K562 (cell line): ENCODE data around the gene RABL3. TPM values are rescaled to one million over a fixed set of nuclear protein-coding genes. Genes with fewer than 3 reads are reported as not detected.

Experiments
- ATAC-seq: fragments of 200-7000 bp; cut with Tn5 transposase; 3 replicates; pipeline ENCODE4 v1.9.1; 2020; ENCODE audit warnings: moderate library complexity
- BruUV-seq: library from RNA; stranded (reverse); fragments of 400-500 nt; replicated peaks from 2 replicates; lab custom pipeline; 2021; lab: Mats Ljungman, UMichigan
- CTCF ChIA-PET: fragments of 300-600 bp; formaldehyde crosslinking; extraction: SDS; loops from one replicate; lab custom pipeline; 2021; ENCODE audit warnings: low intra/inter-chr PET ratio; lab: Yijun Ruan, JAX
- POLR2A ChIA-PET: fragments of 300-600, 350-650 bp; sonication (Branson Sonifier 250); formaldehyde crosslinking; extraction: SDS; loops from one replicate; lab custom pipeline; 2021; ENCODE audit warnings: antibody characterized with exemption, inconsistent platforms; lab: Yijun Ruan, JAX
- DNase-seq, 4 experiments: peaks; one replicate each; pipeline versions ENCODE4 v3.0.0 to v3.0.0-alpha.2; 2011 to 2018; ENCODE audit warnings: low spot score in 3 of 4, mixed read lengths in 3 of 4; ENCODE audit errors: extremely low read depth in 1 of 4
- FAIRE-seq: peaks from 2 replicates; lab custom pipeline; 2011; peaks lifted over from hg19 to GRCh38; lab: Jason Lieb, UNC
- H2AFZ ChIP-seq: 2 replicates; pipeline ENCODE4 v1.6.0; 2011; ENCODE audit warnings: low read depth, low read length, control low read depth, inconsistent platforms
- H3K27ac ChIP-seq: fragments of 200-600 bp; 3 replicates; pipeline ENCODE4 v1.8.0; 2011; ENCODE audit warnings: low read depth, mild to moderate bottlenecking, control low read depth, inconsistent platforms, low read length, moderate library complexity, mixed read lengths; ENCODE audit errors: extremely low read depth
- H3K27me3 ChIP-seq, 2 experiments: fragments of 300-600 bp in 1 of 2; 2 replicates in 1 of 2; 3 replicates in 1 of 2; pipeline versions ENCODE4 v1.6.0 to v1.8.0; 2011; ENCODE audit warnings: inconsistent platforms in 2 of 2, low read length in 2 of 2, mild to moderate bottlenecking in 1 of 2, mixed read lengths in 1 of 2, moderate library complexity in 1 of 2; ENCODE audit not compliant: control insufficient read depth in 2 of 2, insufficient read depth in 2 of 2
- H3K36me3 ChIP-seq: fragments of 300-600 bp; 3 replicates; pipeline ENCODE4 v1.8.0; 2011; ENCODE audit warnings: mild to moderate bottlenecking, low read length, inconsistent platforms; ENCODE audit not compliant: control insufficient read depth, insufficient read depth
- H3K4me1 ChIP-seq, 2 experiments: fragments of 200-600 bp in 1 of 2; replicated peaks in 1 of 2; 2 replicates in 1 of 2; 3 replicates in 1 of 2; pipeline versions ENCODE4 v1.5.1 to v1.8.0; 2011; ENCODE audit warnings: inconsistent platforms in 2 of 2, low read length in 2 of 2, mild to moderate bottlenecking in 1 of 2, mixed read lengths in 1 of 2, moderate library complexity in 1 of 2; ENCODE audit not compliant: control insufficient read depth in 2 of 2, insufficient read depth in 2 of 2
- H3K4me2 ChIP-seq: 2 replicates; pipeline ENCODE4 v1.6.1; 2011; ENCODE audit warnings: low read length, control low read depth, inconsistent platforms, mixed read lengths; ENCODE audit not compliant: insufficient read depth
- H3K4me3 ChIP-seq: fragments of 200-600 bp; sonication (generic), shearing (Covaris generic); 2 replicates; pipeline ENCODE4 v1.5.1; 2016; ENCODE audit warnings: control low read depth, inconsistent platforms
- H3K79me2 ChIP-seq: fragments of 200-600 bp; 3 replicates; pipeline ENCODE4 v1.8.0; 2011; ENCODE audit warnings: low read length, inconsistent platforms; ENCODE audit not compliant: control insufficient read depth, insufficient read depth
- H3K9ac ChIP-seq, 2 experiments: 2 replicates each; pipeline versions ENCODE4 v1.6.0 to v1.6.1; 2011; ENCODE audit warnings: low read depth in 2 of 2, low read length in 2 of 2, control low read depth in 1 of 2, inconsistent platforms in 1 of 2, mild to moderate bottlenecking in 1 of 2, mixed read lengths in 1 of 2; ENCODE audit not compliant: insufficient read depth in 1 of 2
- H3K9me1 ChIP-seq: one replicate; pipeline ENCODE4 v1.6.0; 2011; ENCODE audit warnings: inconsistent platforms, mild to moderate bottlenecking, low read length, moderate library complexity; ENCODE audit not compliant: control insufficient read depth, insufficient read depth
- H3K9me3 ChIP-seq: replicated peaks from 2 replicates; pipeline ENCODE4 v1.5.1; 2011; ENCODE audit warnings: low read depth, low read length, inconsistent platforms; ENCODE audit not compliant: control insufficient read depth, insufficient read depth
- H4K20me1 ChIP-seq: replicated peaks from 2 replicates; pipeline ENCODE4 v1.6.1; 2011; ENCODE audit warnings: low read length, inconsistent platforms, mixed read lengths; ENCODE audit not compliant: control insufficient read depth, insufficient read depth
- FOXK1 ChIP-seq: sonication (generic); formaldehyde crosslinking; IDR thresholded peaks from 2 replicates; pipeline ENCODE4 v1.8.0; 2022; ENCODE audit warnings: missing genetic modification reagents, mild to moderate bottlenecking, borderline replicate concordance
- HES1 ChIP-seq: fragments of 450-650 bp; IDR thresholded peaks from 2 replicates; pipeline ENCODE4 v1.6.1; 2016; ENCODE audit warnings: low read depth, mild to moderate bottlenecking, moderate library complexity
- NR2C2 ChIP-seq, 2 experiments: fragments of 200-800 bp in 1 of 2; sonication (Bioruptor generic) in 1 of 2; sonication (generic) in 1 of 2; formaldehyde crosslinking in 1 of 2; IDR thresholded peaks; 2 replicates each; pipeline versions ENCODE4 v1.6.1 to v1.8.0; 2016 to 2022; ENCODE audit warnings: mild to moderate bottlenecking in 1 of 2, missing compliant biosample characterization in 1 of 2, missing genetic modification characterization in 1 of 2, missing genetic modification reagents in 1 of 2
- POLR2H ChIP-seq: IDR thresholded peaks from 2 replicates; pipeline ENCODE4 v1.6.1; 2016; ENCODE audit warnings: missing genetic modification characterization, low read depth, mild to moderate bottlenecking, control low read depth, missing compliant biosample characterization, moderate library complexity
- SRF ChIP-seq, 2 experiments: fragments of 250-450, 450-650 bp in 1 of 2; sonication (Bioruptor Pico) in 1 of 2; sonication (generic) in 1 of 2; formaldehyde crosslinking; IDR thresholded peaks; 2 replicates each; pipeline versions ENCODE4 v1.5.0 to v1.5.1; 2020 to 2022; ENCODE audit warnings: mild to moderate bottlenecking in 1 of 2, missing genetic modification reagents in 1 of 2
- WHSC1 ChIP-seq: IDR thresholded peaks from one replicate; pipeline ENCODE4 v1.6.1; 2012; ENCODE audit warnings: low read length, control low read depth, inconsistent platforms
- ZNF717 ChIP-seq: fragments of 250-450 bp; sonication (Bioruptor Pico); IDR thresholded peaks from 2 replicates; pipeline ENCODE4 v1.5.0; 2021
- ZZZ3 ChIP-seq: fragments of 450-650 bp; IDR thresholded peaks from 2 replicates; pipeline ENCODE4 v1.6.1; 2016; ENCODE audit warnings: antibody characterized with exemption, mild to moderate bottlenecking, moderate library complexity
- WGBS: fragments of 100-300 bp; shearing (Covaris generic); methylation state at CpG from one replicate; pipeline ENCODE4 v1.1.6; 2016; ENCODE audit warnings: low coverage, mixed read lengths; ENCODE audit not compliant: insufficient coverage; ENCODE audit errors: missing lambda C conversion rate; 5-methylcytosine and 5-hydroxymethylcytosine counted together
- in situ Hi-C: fragments of 300-500 bp; cut with MboI; formaldehyde crosslinking; loops from 4 replicates; pipeline ENCODE4 v1.15.0; 2018; ENCODE audit warnings: inconsistent platforms, mixed read lengths
- intact Hi-C: fragments of 100-400 bp; cut with micrococcal nuclease; formaldehyde crosslinking; loops from 2 replicates; pipeline ENCODE4 v1.14.2; 2022
- polyA plus RNA-seq, 8 experiments: library from polyadenylated mRNA; depleted of rRNA in 4 of 8; stranded (reverse) in 5 of 8; unstranded in 3 of 8; fragments of >200 nt; fragmentation: Nextera tagmentation in 2 of 8; fragmentation: Illumina TruSeq in 1 of 8; extraction: Ambion mirVana in 2 of 8; extraction: Trizol in 1 of 8; gene quantifications; 2 replicates each; pipeline versions ENCODE4 v1.2.1 to v1.2.3, GENCODE V29; 2011 to 2014; ENCODE audit warnings: inconsistent platforms in 1 of 8, missing spikeins in 1 of 8
- total RNA-seq, 7 experiments: library from RNA; depleted of rRNA in 6 of 7; stranded (reverse); fragments of >200 nt in 6 of 7; fragmentation: Illumina TruSeq in 2 of 7; extraction: Trizol in 2 of 7; gene quantifications; 2 replicates each; pipeline versions ENCODE4 v1.2.1 to v1.2.3, GENCODE V29; 2011 to 2021; ENCODE audit warnings: low replicate concordance in 1 of 7
- TF ChIP-seq, protein P1 (sequence below), 2 experiments: fragments of 450-650 bp in 1 of 2; sonication (generic) in 1 of 2; formaldehyde crosslinking in 1 of 2; IDR thresholded peaks; 2 replicates each; pipeline versions ENCODE4 v1.7.1 to v1.9.0; 2016 to 2022; ENCODE audit warnings: inconsistent platforms in 1 of 2, mild to moderate bottlenecking in 1 of 2, missing genetic modification reagents in 1 of 2

Gene RABL3
- total and polyA plus RNA-seq, 9 of the 15 experiments (the other 6 are each of a cell fraction or from before 2014, with no cell fraction given), result 6.5 to 30.7 (median 12.3) TPM

GRCh38 chr3:120791010-120791409, 48.7 kb upstream of the RABL3 start:
- no peak overlapping the region for H3K9ac ChIP-seq
- H3K36me3 ChIP-seq, result no peaks in the 10 kb centered on the region
- H3K27ac ChIP-seq, result no peak overlapping the region
- peaks cover 2% of the 10 kb centered on the region for H3K9me1 ChIP-seq
- no peak for ATAC-seq
- no peaks in the 10 kb centered on the region for H3K79me2 ChIP-seq
- WGBS, result 31% methylated on average over 1 of the region's 1 CpG
- no peaks in the 10 kb centered on the region for H4K20me1 ChIP-seq
- POLR2A ChIA-PET, result no interaction called here
- no peak for DNase-seq
- FAIRE-seq, result no peak
- no peaks in the 10 kb centered on the region for H3K9me3 ChIP-seq
- no peak overlapping the region for H2AFZ ChIP-seq
- H3K4me2 ChIP-seq, result no peak overlapping the region
- no TSS peak for BruUV-seq
- no peak overlapping the region for H3K4me3 ChIP-seq
- intact Hi-C loops, result no loop called here
- in situ Hi-C loops, result loop anchor here (10.0 kb wide), 2 partner anchors 166 to 546 kb away; no protein-coding TSS in a partner anchor
- CTCF ChIA-PET, result no interaction called here
- H3K27me3 ChIP-seq, result no peaks in the 10 kb centered on the region
- H3K4me1 ChIP-seq, result peaks cover 0 to 2% of the 10 kb centered on the region in 2 experiments; a peak in 2 of 5 replicates
- TF ChIP-seq FOXK1, result no peak
- no peak for TF ChIP-seq WHSC1
- TF ChIP-seq POLR2H (tag), result no peak
- no peak for TF ChIP-seq SRF (CRISPR knock-in tag; IDR thresholded peaks at IDR 0.05)
- no peak for TF ChIP-seq NR2C2 (CRISPR knock-in tag; IDR thresholded peaks at IDR 0.05)
- TF ChIP-seq NR2C2 (tag; IDR thresholded peaks at IDR 0.05), result no peak
- TF ChIP-seq, protein P1, sequence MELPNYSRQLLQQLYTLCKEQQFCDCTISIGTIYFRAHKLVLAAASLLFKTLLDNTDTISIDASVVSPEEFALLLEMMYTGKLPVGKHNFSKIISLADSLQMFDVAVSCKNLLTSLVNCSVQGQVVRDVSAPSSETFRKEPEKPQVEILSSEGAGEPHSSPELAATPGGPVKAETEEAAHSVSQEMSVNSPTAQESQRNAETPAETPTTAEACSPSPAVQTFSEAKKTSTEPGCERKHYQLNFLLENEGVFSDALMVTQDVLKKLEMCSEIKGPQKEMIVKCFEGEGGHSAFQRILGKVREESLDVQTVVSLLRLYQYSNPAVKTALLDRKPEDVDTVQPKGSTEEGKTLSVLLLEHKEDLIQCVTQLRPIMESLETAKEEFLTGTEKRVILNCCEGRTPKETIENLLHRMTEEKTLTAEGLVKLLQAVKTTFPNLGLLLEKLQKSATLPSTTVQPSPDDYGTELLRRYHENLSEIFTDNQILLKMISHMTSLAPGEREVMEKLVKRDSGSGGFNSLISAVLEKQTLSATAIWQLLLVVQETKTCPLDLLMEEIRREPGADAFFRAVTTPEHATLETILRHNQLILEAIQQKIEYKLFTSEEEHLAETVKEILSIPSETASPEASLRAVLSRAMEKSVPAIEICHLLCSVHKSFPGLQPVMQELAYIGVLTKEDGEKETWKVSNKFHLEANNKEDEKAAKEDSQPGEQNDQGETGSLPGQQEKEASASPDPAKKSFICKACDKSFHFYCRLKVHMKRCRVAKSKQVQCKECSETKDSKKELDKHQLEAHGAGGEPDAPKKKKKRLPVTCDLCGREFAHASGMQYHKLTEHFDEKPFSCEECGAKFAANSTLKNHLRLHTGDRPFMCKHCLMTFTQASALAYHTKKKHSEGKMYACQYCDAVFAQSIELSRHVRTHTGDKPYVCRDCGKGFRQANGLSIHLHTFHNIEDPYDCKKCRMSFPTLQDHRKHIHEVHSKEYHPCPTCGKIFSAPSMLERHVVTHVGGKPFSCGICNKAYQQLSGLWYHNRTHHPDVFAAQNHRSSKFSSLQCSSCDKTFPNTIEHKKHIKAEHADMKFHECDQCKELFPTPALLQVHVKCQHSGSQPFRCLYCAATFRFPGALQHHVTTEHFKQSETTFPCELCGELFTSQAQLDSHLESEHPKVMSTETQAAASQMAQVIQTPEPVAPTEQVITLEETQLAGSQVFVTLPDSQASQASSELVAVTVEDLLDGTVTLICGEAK (IDR thresholded peaks at IDR 0.05), result no peak
- TF ChIP-seq, protein P1 (CRISPR knock-in tag; IDR thresholded peaks at IDR 0.05), result no peak
- no peak for TF ChIP-seq HES1
- TF ChIP-seq ZZZ3, result no peak
- no peak for TF ChIP-seq ZNF717 (CRISPR knock-in tag)
